ENCODE measurements around the gene SMU1. TPM values are rescaled to one million over a fixed set of nuclear protein-coding genes. Genes with fewer than 3 reads are reported as not detected.
"Not testable (repeated sequence)": the region's sequence is repeated elsewhere in the genome, so short reads cannot be mapped to it uniquely, and the experiment has no call there.

SMU1 gene
- total and polyA plus RNA-seq, 2 donors (not counting 3 experiments of a cell fraction or from before 2014, with no cell fraction given), result 8.5 to 21.7 TPM

DNA sequence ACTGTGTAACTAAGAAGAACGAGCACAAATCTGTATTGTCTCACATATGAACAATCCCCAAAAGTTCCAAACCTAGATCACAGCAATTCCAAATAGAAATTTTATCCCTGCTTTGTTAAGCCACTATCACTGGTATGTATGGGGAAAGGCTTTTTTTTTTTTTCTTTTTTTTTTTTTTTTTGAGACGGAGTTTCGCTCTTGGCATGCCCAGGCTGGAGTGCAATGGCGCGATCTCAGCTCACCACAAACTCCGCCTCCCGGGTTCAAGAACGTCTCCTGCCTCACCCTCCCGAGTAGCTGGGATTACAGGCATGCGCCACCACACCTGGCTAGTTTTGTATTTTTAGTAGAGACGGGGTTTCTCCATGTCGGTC lies 75.8 kb downstream of the SMU1 start:
- dilution Hi-C loops (cut with MboI; ENCODE audit: extremely low pct_ligation_motif_present, low sequenced_read_pairs); BruUV-seq (replicated peaks): not testable (repeated sequence)
- CTCF ChIA-PET, result interaction anchor here (0.7 to 1.9 kb wide), 2 partner anchors 401 to 622 kb away, joined by 3 to 4 read pairs; no protein-coding TSS in a partner anchor

DNA sequence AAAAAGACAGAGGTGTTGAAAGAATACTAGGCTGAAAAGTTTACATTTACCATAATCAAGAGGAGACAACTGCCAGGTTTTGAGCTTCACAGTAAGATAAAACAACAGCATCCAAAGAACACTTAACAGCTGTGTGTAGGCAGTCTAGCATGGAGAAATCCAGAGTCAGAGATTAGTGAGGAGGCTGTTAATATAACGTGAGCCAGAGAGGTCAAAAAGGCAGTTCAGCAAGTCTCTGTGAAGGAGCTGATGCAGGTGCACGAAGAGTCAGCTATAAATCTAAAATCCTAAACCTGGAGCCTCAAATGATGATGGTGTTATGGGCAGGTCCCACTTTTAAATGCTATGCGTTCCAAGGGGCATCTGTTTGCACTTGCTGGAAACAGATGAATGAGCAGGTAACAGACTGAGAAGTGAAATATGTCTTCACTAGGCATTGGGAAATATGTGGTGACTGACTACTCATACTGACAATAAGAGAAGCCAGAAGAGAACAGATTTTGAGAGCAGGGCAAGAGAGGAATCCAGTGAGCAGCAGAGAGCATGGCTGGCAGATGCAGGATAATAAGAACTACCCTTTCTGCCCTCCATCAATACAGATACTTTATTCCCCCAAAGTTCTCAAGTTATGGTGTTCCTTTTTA lies 83.8 kb downstream of the SMU1 start:
- Histone ChIP-seq H3K9me3 (replicated peaks; ENCODE audit: control insufficient read depth, insufficient read depth, low read length) (no peaks in the 10 kb centered on the region), H4K20me1 (replicated peaks; ENCODE audit: control insufficient read depth, extremely low read depth, insufficient read depth, low read length) (no peaks in the 10 kb centered on the region), H3K27me3 (ENCODE audit: control insufficient read depth in 2 of 2, insufficient read depth in 2 of 2, low read length in 2 of 2) (no peaks in the 10 kb centered on the region), H2AFZ (ENCODE audit: low read depth, low read length) (no peak overlapping the region), H3K9me1 (replicated peaks; ENCODE audit: control insufficient read depth, extremely low read depth, insufficient read depth, low read length) (no peaks in the 10 kb centered on the region), H3K4me2 (ENCODE audit: insufficient read depth, low read length) (no peak overlapping the region), H3K4me3 (replicated peaks in 1 of 3; ENCODE audit: insufficient read depth in 1 of 3, low read depth in 1 of 3, low read length in 3 of 3) (no peak overlapping the region), H3K79me2 (ENCODE audit: control insufficient read depth, insufficient read depth, low read length) (peaks cover 28% of the 10 kb centered on the region), H3K4me1 (ENCODE audit: control insufficient read depth, extremely low read depth, insufficient read depth, low read length) (no peaks in the 10 kb centered on the region), H3K27ac (ENCODE audit: insufficient read depth, low read depth, low read length) (no peak overlapping the region), H3K36me3 (ENCODE audit: control insufficient read depth in 2 of 2, extremely low read depth in 1 of 2, insufficient read depth in 2 of 2, low read length in 2 of 2) (peaks cover 0 to 8% of the 10 kb centered on the region in 2 experiments), H3K9ac (replicated peaks; ENCODE audit: extremely low read depth, insufficient read depth, low read length) (no peak overlapping the region)
- ChIA-PET CTCF (interaction anchor here (0.7 kb wide), 1 partner anchor 522 kb away, joined by 3 read pairs; no protein-coding TSS in a partner anchor), POLR2A (no interaction called here)
- dilution Hi-C loops (cut with MboI; ENCODE audit: extremely low pct_ligation_motif_present, low sequenced_read_pairs), result no loop called here
- no TSS peak for BruUV-seq (replicated peaks)
- DNase-seq (ENCODE audit: low read depth, low spot score), result no peak
- intact Hi-C loops (cut with micrococcal nuclease), result no loop called here
- TF ChIP-seq POLR2AphosphoS5 (IDR thresholded peaks at IDR 0.05; ENCODE audit: insufficient read depth, low read depth, low read length) (no peak), FOS (IDR thresholded peaks at IDR 0.05; ENCODE audit: borderline replicate concordance, insufficient read depth, low read length) (no peak), MYC (IDR thresholded peaks at IDR 0.05; ENCODE audit: low read depth, low read length) (no peak)
- FAIRE-seq, result no peak

More for the DNA sequence above, 75.8 kb downstream of the SMU1 start:
- not testable (repeated sequence) for H3K36me3 ChIP-seq (ENCODE audit: control insufficient read depth in 2 of 2, extremely low read depth in 1 of 2, insufficient read depth in 2 of 2, low read length in 2 of 2); H3K9me1 ChIP-seq (replicated peaks; ENCODE audit: control insufficient read depth, extremely low read depth, insufficient read depth, low read length); H2AFZ ChIP-seq (ENCODE audit: low read depth, low read length); H4K20me1 ChIP-seq (replicated peaks; ENCODE audit: control insufficient read depth, extremely low read depth, insufficient read depth, low read length); H3K9me3 ChIP-seq (replicated peaks; ENCODE audit: control insufficient read depth, insufficient read depth, low read length); DNase-seq (ENCODE audit: low read depth, low spot score); H3K27me3 ChIP-seq (ENCODE audit: control insufficient read depth in 2 of 2, insufficient read depth in 2 of 2, low read length in 2 of 2)
- POLR2A ChIA-PET, result interaction anchor here (0.7 to 1.0 kb wide), 2 partner anchors 24 to 26 kb away, joined by 3 to 5 read pairs; partner anchors contain the start of gene DNAJA1
- Histone ChIP-seq H3K4me3 (replicated peaks in 1 of 3; ENCODE audit: insufficient read depth in 1 of 3, low read depth in 1 of 3, low read length in 3 of 3) (peak overlapping the region; percentile 4 to 89 (median 43)), H3K79me2 (ENCODE audit: control insufficient read depth, insufficient read depth, low read length) (peaks cover 33% of the 10 kb centered on the region), H3K4me1 (ENCODE audit: control insufficient read depth, extremely low read depth, insufficient read depth, low read length) (peaks cover 13% of the 10 kb centered on the region), H3K27ac (ENCODE audit: insufficient read depth, low read depth, low read length) (peak overlapping the region; percentile 74), H3K9ac (replicated peaks; ENCODE audit: extremely low read depth, insufficient read depth, low read length) (peak overlapping the region; percentile 89), H3K4me2 (ENCODE audit: insufficient read depth, low read length) (peak overlapping the region; percentile 54)
- intact Hi-C loops (cut with micrococcal nuclease), result loop anchor here (1.0 kb wide), 1 partner anchor 25 kb away; the partner anchor contains the start of gene DNAJA1
- FAIRE-seq, result peak; percentile 77

Measured in endothelial cell of umbilical vein (primary cell).